GM12878 (cell line): Measurements from ENCODE around the gene FMNL3. TPM values are rescaled to one million over a fixed set of nuclear protein-coding genes. Genes with fewer than 3 reads are reported as not detected.

Source experiments
- CTCF ChIP-seq, 3 experiments: IDR thresholded peaks in 2 of 3; conservative IDR thresholded peaks in 1 of 3; 2 replicates each; pipeline ENCODE4 v1.5.1; 2011; ENCODE audit warnings: low read depth in 3 of 3, low read length in 3 of 3, mild to moderate bottlenecking in 3 of 3, control low read depth in 2 of 3, moderate library complexity in 2 of 3, inconsistent platforms in 1 of 3, mixed read lengths in 1 of 3; ENCODE audit not compliant: control insufficient read depth in 2 of 3, insufficient read depth in 1 of 3; ENCODE audit errors: extremely low read depth in 1 of 3
- E4F1 ChIP-seq: fragments of 450-650 bp; IDR thresholded peaks from 2 replicates; pipeline ENCODE4 v1.6.1; 2018; ENCODE audit warnings: borderline replicate concordance, mild to moderate bottlenecking; ENCODE audit not compliant: partially characterized antibody
- GABPA ChIP-seq: IDR thresholded peaks from 2 replicates; pipeline ENCODE4 v1.6.1; 2014; ENCODE audit warnings: antibody characterized with exemption, low read depth, mild to moderate bottlenecking, inconsistent platforms
- HDGF ChIP-seq: fragments of 450-650 bp; IDR thresholded peaks from 2 replicates; pipeline ENCODE4 v1.6.1; 2016; ENCODE audit warnings: antibody characterized with exemption
- IKZF1 ChIP-seq: fragments of 450-650 bp; conservative IDR thresholded peaks from 2 replicates; pipeline ENCODE4 v1.6.1; 2017; ENCODE audit warnings: antibody characterized with exemption, mild to moderate bottlenecking
- NFYA ChIP-seq: IDR thresholded peaks from 2 replicates; pipeline ENCODE4 v1.6.1; 2011; ENCODE audit warnings: low read depth, mild to moderate bottlenecking, low read length, improper control_type of control experiment, borderline replicate concordance
- NR2C1 ChIP-seq: fragments of 450-650 bp; IDR thresholded peaks from 2 replicates; pipeline ENCODE4 v1.6.1; 2017; ENCODE audit warnings: antibody characterized with exemption, mild to moderate bottlenecking, moderate library complexity
- NR2C2 ChIP-seq: IDR thresholded peaks from 2 replicates; pipeline ENCODE4 v1.6.1; 2011; ENCODE audit warnings: borderline replicate concordance, low read depth; ENCODE audit not compliant: control insufficient read depth, insufficient read length
- PAX8 ChIP-seq: fragments of 450-650 bp; IDR thresholded peaks from 2 replicates; pipeline ENCODE4 v1.6.1; 2017; ENCODE audit warnings: mild to moderate bottlenecking, moderate library complexity
- PML ChIP-seq: IDR thresholded peaks from 2 replicates; pipeline ENCODE4 v1.6.1; 2012; ENCODE audit warnings: low read length, inconsistent platforms
- SMAD1 ChIP-seq: fragments of 450-650 bp; IDR thresholded peaks from 2 replicates; pipeline ENCODE4 v1.6.1; 2018; ENCODE audit warnings: mild to moderate bottlenecking, low read depth; ENCODE audit not compliant: partially characterized antibody
- SRF ChIP-seq, 2 experiments: IDR thresholded peaks; 2 replicates each; pipeline ENCODE4 v1.6.1; 2011; ENCODE audit warnings: low read depth in 2 of 2, low read length in 2 of 2, mild to moderate bottlenecking in 1 of 2, moderate library complexity in 1 of 2
- ZNF622 ChIP-seq: fragments of 450-650 bp; IDR thresholded peaks from 2 replicates; pipeline ENCODE4 v1.6.1; 2017; ENCODE audit warnings: mild to moderate bottlenecking, inconsistent platforms
- polyA plus RNA-seq, 11 experiments: library from polyadenylated mRNA; depleted of rRNA in 4 of 11; unstranded in 6 of 11; stranded (reverse) in 5 of 11; fragments of >200 nt; fragmentation: Nextera tagmentation in 4 of 11; fragmentation: Illumina TruSeq in 1 of 11; extraction: Ambion mirVana in 4 of 11; extraction: Trizol in 1 of 11; gene quantifications; 1 replicate in 1 of 11; 2 replicates in 10 of 11; pipeline versions ENCODE4 v1.2.1 to v1.2.3, GENCODE V29; 2011 to 2016; ENCODE audit warnings: inconsistent platforms in 2 of 11, missing spikeins in 2 of 11, low read depth in 1 of 11
- total RNA-seq, 4 experiments: library from RNA; depleted of rRNA in 3 of 4; stranded (reverse); fragments of >200 nt in 3 of 4; fragmentation: Illumina TruSeq in 1 of 4; extraction: Trizol in 1 of 4; gene quantifications; 2 replicates each; pipeline versions ENCODE4 v1.2.1 to v1.2.3, GENCODE V29; 2013 to 2021
- TF ChIP-seq, protein P1 (sequence below): IDR thresholded peaks from 2 replicates; pipeline ENCODE4 v1.6.1; 2012; ENCODE audit warnings: improper control_type of control experiment, low read depth, low read length; ENCODE audit not compliant: insufficient replicate concordance
- TF ChIP-seq, protein P2 (sequence below): fragments of 450-650 bp; IDR thresholded peaks from 2 replicates; pipeline ENCODE4 v1.6.1; 2017; ENCODE audit warnings: low read depth, mild to moderate bottlenecking, moderate library complexity

The FMNL3 gene
- total and polyA plus RNA-seq, 10 of the 15 experiments (the other 5 are each of a cell fraction or from before 2014, with no cell fraction given): 3.0 to 64.9 (median 30.9) TPM

- no peak for TF ChIP-seq E4F1
- TF ChIP-seq NR2C2: no peak
- no peak for TF ChIP-seq PML
- no peak for TF ChIP-seq CTCF (IDR thresholded peaks at IDR 0.05 in 2 of 3, conservative IDR thresholded peaks at IDR 0.05 in 1 of 3; ENCODE audit: control insufficient read depth in 2 of 3, extremely low read depth in 1 of 3, insufficient read depth in 1 of 3, low read depth in 3 of 3, low read length in 3 of 3)
- no peak for TF ChIP-seq SMAD1
- TF ChIP-seq IKZF1: peak; percentile 24; the same call in 1 of the 2 replicates
- TF ChIP-seq, protein P1, sequence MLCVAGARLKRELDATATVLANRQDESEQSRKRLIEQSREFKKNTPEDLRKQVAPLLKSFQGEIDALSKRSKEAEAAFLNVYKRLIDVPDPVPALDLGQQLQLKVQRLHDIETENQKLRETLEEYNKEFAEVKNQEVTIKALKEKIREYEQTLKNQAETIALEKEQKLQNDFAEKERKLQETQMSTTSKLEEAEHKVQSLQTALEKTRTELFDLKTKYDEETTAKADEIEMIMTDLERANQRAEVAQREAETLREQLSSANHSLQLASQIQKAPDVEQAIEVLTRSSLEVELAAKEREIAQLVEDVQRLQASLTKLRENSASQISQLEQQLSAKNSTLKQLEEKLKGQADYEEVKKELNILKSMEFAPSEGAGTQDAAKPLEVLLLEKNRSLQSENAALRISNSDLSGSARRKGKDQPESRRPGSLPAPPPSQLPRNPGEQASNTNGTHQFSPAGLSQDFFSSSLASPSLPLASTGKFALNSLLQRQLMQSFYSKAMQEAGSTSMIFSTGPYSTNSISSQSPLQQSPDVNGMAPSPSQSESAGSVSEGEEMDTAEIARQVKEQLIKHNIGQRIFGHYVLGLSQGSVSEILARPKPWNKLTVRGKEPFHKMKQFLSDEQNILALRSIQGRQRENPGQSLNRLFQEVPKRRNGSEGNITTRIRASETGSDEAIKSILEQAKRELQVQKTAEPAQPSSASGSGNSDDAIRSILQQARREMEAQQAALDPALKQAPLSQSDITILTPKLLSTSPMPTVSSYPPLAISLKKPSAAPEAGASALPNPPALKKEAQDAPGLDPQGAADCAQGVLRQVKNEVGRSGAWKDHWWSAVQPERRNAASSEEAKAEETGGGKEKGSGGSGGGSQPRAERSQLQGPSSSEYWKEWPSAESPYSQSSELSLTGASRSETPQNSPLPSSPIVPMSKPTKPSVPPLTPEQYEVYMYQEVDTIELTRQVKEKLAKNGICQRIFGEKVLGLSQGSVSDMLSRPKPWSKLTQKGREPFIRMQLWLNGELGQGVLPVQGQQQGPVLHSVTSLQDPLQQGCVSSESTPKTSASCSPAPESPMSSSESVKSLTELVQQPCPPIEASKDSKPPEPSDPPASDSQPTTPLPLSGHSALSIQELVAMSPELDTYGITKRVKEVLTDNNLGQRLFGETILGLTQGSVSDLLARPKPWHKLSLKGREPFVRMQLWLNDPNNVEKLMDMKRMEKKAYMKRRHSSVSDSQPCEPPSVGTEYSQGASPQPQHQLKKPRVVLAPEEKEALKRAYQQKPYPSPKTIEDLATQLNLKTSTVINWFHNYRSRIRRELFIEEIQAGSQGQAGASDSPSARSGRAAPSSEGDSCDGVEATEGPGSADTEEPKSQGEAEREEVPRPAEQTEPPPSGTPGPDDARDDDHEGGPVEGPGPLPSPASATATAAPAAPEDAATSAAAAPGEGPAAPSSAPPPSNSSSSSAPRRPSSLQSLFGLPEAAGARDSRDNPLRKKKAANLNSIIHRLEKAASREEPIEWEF: no peak
- TF ChIP-seq NFYA: no peak
- no peak for TF ChIP-seq GABPA
- TF ChIP-seq PAX8: no peak
- TF ChIP-seq ZNF622: no peak
- TF ChIP-seq NR2C1: no peak
- TF ChIP-seq SRF (IDR thresholded peaks at IDR 0.05; ENCODE audit: low read depth in 2 of 2, low read length in 2 of 2): no peak
- no peak for TF ChIP-seq HDGF
- TF ChIP-seq, protein P2, sequence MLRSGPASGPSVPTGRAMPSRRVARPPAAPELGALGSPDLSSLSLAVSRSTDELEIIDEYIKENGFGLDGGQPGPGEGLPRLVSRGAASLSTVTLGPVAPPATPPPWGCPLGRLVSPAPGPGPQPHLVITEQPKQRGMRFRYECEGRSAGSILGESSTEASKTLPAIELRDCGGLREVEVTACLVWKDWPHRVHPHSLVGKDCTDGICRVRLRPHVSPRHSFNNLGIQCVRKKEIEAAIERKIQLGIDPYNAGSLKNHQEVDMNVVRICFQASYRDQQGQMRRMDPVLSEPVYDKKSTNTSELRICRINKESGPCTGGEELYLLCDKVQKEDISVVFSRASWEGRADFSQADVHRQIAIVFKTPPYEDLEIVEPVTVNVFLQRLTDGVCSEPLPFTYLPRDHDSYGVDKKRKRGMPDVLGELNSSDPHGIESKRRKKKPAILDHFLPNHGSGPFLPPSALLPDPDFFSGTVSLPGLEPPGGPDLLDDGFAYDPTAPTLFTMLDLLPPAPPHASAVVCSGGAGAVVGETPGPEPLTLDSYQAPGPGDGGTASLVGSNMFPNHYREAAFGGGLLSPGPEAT: peak; percentile 49; the same call in 1 of the 2 replicates
Observed at GRCh38 chr12:49702676-49703215, 4.5 kb downstream of the FMNL3 start (continued).
